K562 (cell line): Measurements from ENCODE around the gene NRIP2. TPM values are rescaled to one million over a fixed set of nuclear protein-coding genes. Genes with fewer than 3 reads are reported as not detected.

Experiments
- ATAC-seq: fragments of 200-7000 bp; cut with Tn5 transposase; 3 replicates; pipeline ENCODE4 v1.9.1; 2020; ENCODE audit warnings: moderate library complexity
- BruUV-seq: library from RNA; stranded (reverse); fragments of 400-500 nt; replicated peaks from 2 replicates; lab custom pipeline; 2021; lab: Mats Ljungman, UMichigan
- CTCF ChIA-PET: fragments of 300-600 bp; formaldehyde crosslinking; extraction: SDS; loops from one replicate; lab custom pipeline; 2021; ENCODE audit warnings: low intra/inter-chr PET ratio; lab: Yijun Ruan, JAX
- POLR2A ChIA-PET: fragments of 300-600, 350-650 bp; sonication (Branson Sonifier 250); formaldehyde crosslinking; extraction: SDS; loops from one replicate; lab custom pipeline; 2021; ENCODE audit warnings: antibody characterized with exemption, inconsistent platforms; lab: Yijun Ruan, JAX
- DNase-seq, 4 experiments: peaks; one replicate each; pipeline versions ENCODE4 v3.0.0 to v3.0.0-alpha.2; 2011 to 2018; ENCODE audit warnings: low spot score in 3 of 4, mixed read lengths in 3 of 4; ENCODE audit errors: extremely low read depth in 1 of 4
- FAIRE-seq: peaks from 2 replicates; lab custom pipeline; 2011; peaks lifted over from hg19 to GRCh38; lab: Jason Lieb, UNC
- H2AFZ ChIP-seq: 2 replicates; pipeline ENCODE4 v1.6.0; 2011; ENCODE audit warnings: low read depth, low read length, control low read depth, inconsistent platforms
- H3K27ac ChIP-seq: fragments of 200-600 bp; 3 replicates; pipeline ENCODE4 v1.8.0; 2011; ENCODE audit warnings: low read depth, mild to moderate bottlenecking, control low read depth, inconsistent platforms, low read length, moderate library complexity, mixed read lengths; ENCODE audit errors: extremely low read depth
- H3K27me3 ChIP-seq, 2 experiments: fragments of 300-600 bp in 1 of 2; 2 replicates in 1 of 2; 3 replicates in 1 of 2; pipeline versions ENCODE4 v1.6.0 to v1.8.0; 2011; ENCODE audit warnings: inconsistent platforms in 2 of 2, low read length in 2 of 2, mild to moderate bottlenecking in 1 of 2, mixed read lengths in 1 of 2, moderate library complexity in 1 of 2; ENCODE audit not compliant: control insufficient read depth in 2 of 2, insufficient read depth in 2 of 2
- H3K36me3 ChIP-seq: fragments of 300-600 bp; 3 replicates; pipeline ENCODE4 v1.8.0; 2011; ENCODE audit warnings: mild to moderate bottlenecking, low read length, inconsistent platforms; ENCODE audit not compliant: control insufficient read depth, insufficient read depth
- H3K4me1 ChIP-seq, 2 experiments: fragments of 200-600 bp in 1 of 2; replicated peaks in 1 of 2; 2 replicates in 1 of 2; 3 replicates in 1 of 2; pipeline versions ENCODE4 v1.5.1 to v1.8.0; 2011; ENCODE audit warnings: inconsistent platforms in 2 of 2, low read length in 2 of 2, mild to moderate bottlenecking in 1 of 2, mixed read lengths in 1 of 2, moderate library complexity in 1 of 2; ENCODE audit not compliant: control insufficient read depth in 2 of 2, insufficient read depth in 2 of 2
- H3K4me2 ChIP-seq: 2 replicates; pipeline ENCODE4 v1.6.1; 2011; ENCODE audit warnings: low read length, control low read depth, inconsistent platforms, mixed read lengths; ENCODE audit not compliant: insufficient read depth
- H3K4me3 ChIP-seq: fragments of 200-600 bp; sonication (generic), shearing (Covaris generic); 2 replicates; pipeline ENCODE4 v1.5.1; 2016; ENCODE audit warnings: control low read depth, inconsistent platforms
- H3K79me2 ChIP-seq: fragments of 200-600 bp; 3 replicates; pipeline ENCODE4 v1.8.0; 2011; ENCODE audit warnings: low read length, inconsistent platforms; ENCODE audit not compliant: control insufficient read depth, insufficient read depth
- H3K9ac ChIP-seq, 2 experiments: 2 replicates each; pipeline versions ENCODE4 v1.6.0 to v1.6.1; 2011; ENCODE audit warnings: low read depth in 2 of 2, low read length in 2 of 2, control low read depth in 1 of 2, inconsistent platforms in 1 of 2, mild to moderate bottlenecking in 1 of 2, mixed read lengths in 1 of 2; ENCODE audit not compliant: insufficient read depth in 1 of 2
- H3K9me1 ChIP-seq: one replicate; pipeline ENCODE4 v1.6.0; 2011; ENCODE audit warnings: inconsistent platforms, mild to moderate bottlenecking, low read length, moderate library complexity; ENCODE audit not compliant: control insufficient read depth, insufficient read depth
- H3K9me3 ChIP-seq: replicated peaks from 2 replicates; pipeline ENCODE4 v1.5.1; 2011; ENCODE audit warnings: low read depth, low read length, inconsistent platforms; ENCODE audit not compliant: control insufficient read depth, insufficient read depth
- H4K20me1 ChIP-seq: replicated peaks from 2 replicates; pipeline ENCODE4 v1.6.1; 2011; ENCODE audit warnings: low read length, inconsistent platforms, mixed read lengths; ENCODE audit not compliant: control insufficient read depth, insufficient read depth
- ARNT ChIP-seq, 2 experiments: fragments of 450-650 bp; IDR thresholded peaks; 2 replicates each; pipeline ENCODE4 v1.6.1; 2016; ENCODE audit warnings: mild to moderate bottlenecking in 1 of 2
- CAMTA2 ChIP-seq: fragments of 250-450 bp; sonication (Bioruptor Pico); conservative IDR thresholded peaks from 2 replicates; pipeline ENCODE4 v1.5.1; 2022
- CCNT2 ChIP-seq: IDR thresholded peaks from 2 replicates; pipeline ENCODE4 v1.6.1; 2011; ENCODE audit warnings: borderline replicate concordance, low read depth, mild to moderate bottlenecking, moderate library complexity, mixed read lengths, low read length; ENCODE audit not compliant: insufficient read length; ENCODE audit errors: extremely low read depth
- CHD4 ChIP-seq: fragments of 200-600 bp; sonication (generic); IDR thresholded peaks from 3 replicates; pipeline ENCODE4 v1.6.1; 2012; ENCODE audit warnings: low read depth, mild to moderate bottlenecking, mixed read lengths, low read length, inconsistent platforms; ENCODE audit not compliant: insufficient read depth, insufficient replicate concordance, poor library complexity, severe bottlenecking
- COPS2 ChIP-seq: fragments of 450-650 bp; conservative IDR thresholded peaks from 2 replicates; pipeline ENCODE4 v1.6.1; 2016; ENCODE audit warnings: mild to moderate bottlenecking, moderate library complexity
- FOXK1 ChIP-seq: sonication (generic); formaldehyde crosslinking; IDR thresholded peaks from 2 replicates; pipeline ENCODE4 v1.8.0; 2022; ENCODE audit warnings: missing genetic modification reagents, mild to moderate bottlenecking, borderline replicate concordance
- GATA2 ChIP-seq: sonication (generic); formaldehyde crosslinking; IDR thresholded peaks from 2 replicates; pipeline ENCODE4 v1.4.0; 2020; ENCODE audit warnings: mild to moderate bottlenecking, missing genetic modification reagents
- HCFC1 ChIP-seq: IDR thresholded peaks from 2 replicates; pipeline ENCODE4 v1.6.1; 2012; ENCODE audit warnings: low read depth, low read length, improper control_type of control experiment
- HOXB6 ChIP-seq: fragments of 250-450 bp; sonication (Bioruptor Pico); IDR thresholded peaks from 2 replicates; pipeline ENCODE4 v1.5.1; 2022; ENCODE audit warnings: mild to moderate bottlenecking, borderline replicate concordance
- MAFG ChIP-seq: fragments of 450-650 bp; conservative IDR thresholded peaks from 2 replicates; pipeline ENCODE4 v1.6.1; 2016; ENCODE audit warnings: missing genetic modification characterization, missing compliant biosample characterization
- OTX1 ChIP-seq: fragments of 450-650 bp; formaldehyde crosslinking; IDR thresholded peaks from 2 replicates; pipeline ENCODE4 v1.4.0; 2022; ENCODE audit warnings: mild to moderate bottlenecking
- PML ChIP-seq: IDR thresholded peaks from 2 replicates; pipeline ENCODE4 v1.6.1; 2012; ENCODE audit warnings: low read length, inconsistent platforms
- SP1 ChIP-seq: sonication (generic); formaldehyde crosslinking; IDR thresholded peaks from 2 replicates; pipeline ENCODE4 v1.8.1; 2022; ENCODE audit warnings: mild to moderate bottlenecking, missing genetic modification reagents
- THAP12 ChIP-seq: fragments of 250-450 bp; sonication (Bioruptor Pico); IDR thresholded peaks from 2 replicates; pipeline ENCODE4 v1.9.0; 2021; ENCODE audit warnings: mild to moderate bottlenecking, inconsistent platforms
- ZNF41 ChIP-seq: fragments of 250-450 bp; sonication (Bioruptor Pico); conservative IDR thresholded peaks from 2 replicates; pipeline ENCODE4 v1.4.0; 2020; ENCODE audit warnings: mild to moderate bottlenecking
- WGBS: fragments of 100-300 bp; shearing (Covaris generic); methylation state at CpG from one replicate; pipeline ENCODE4 v1.1.6; 2016; ENCODE audit warnings: low coverage, mixed read lengths; ENCODE audit not compliant: insufficient coverage; ENCODE audit errors: missing lambda C conversion rate; 5-methylcytosine and 5-hydroxymethylcytosine counted together
- in situ Hi-C: fragments of 300-500 bp; cut with MboI; formaldehyde crosslinking; loops from 4 replicates; pipeline ENCODE4 v1.15.0; 2018; ENCODE audit warnings: inconsistent platforms, mixed read lengths
- intact Hi-C: fragments of 100-400 bp; cut with micrococcal nuclease; formaldehyde crosslinking; loops from 2 replicates; pipeline ENCODE4 v1.14.2; 2022
- polyA plus RNA-seq, 8 experiments: library from polyadenylated mRNA; depleted of rRNA in 4 of 8; stranded (reverse) in 5 of 8; unstranded in 3 of 8; fragments of >200 nt; fragmentation: Nextera tagmentation in 2 of 8; fragmentation: Illumina TruSeq in 1 of 8; extraction: Ambion mirVana in 2 of 8; extraction: Trizol in 1 of 8; gene quantifications; 2 replicates each; pipeline versions ENCODE4 v1.2.1 to v1.2.3, GENCODE V29; 2011 to 2014; ENCODE audit warnings: inconsistent platforms in 1 of 8, missing spikeins in 1 of 8
- total RNA-seq, 7 experiments: library from RNA; depleted of rRNA in 6 of 7; stranded (reverse); fragments of >200 nt in 6 of 7; fragmentation: Illumina TruSeq in 2 of 7; extraction: Trizol in 2 of 7; gene quantifications; 2 replicates each; pipeline versions ENCODE4 v1.2.1 to v1.2.3, GENCODE V29; 2011 to 2021; ENCODE audit warnings: low replicate concordance in 1 of 7
- TF ChIP-seq, protein P1 (sequence below): sonication (generic); formaldehyde crosslinking; IDR thresholded peaks from 2 replicates; pipeline ENCODE4 v1.8.1; 2023; ENCODE audit warnings: mild to moderate bottlenecking, missing genetic modification reagents
- TF ChIP-seq, protein P2 (sequence below): sonication (generic); formaldehyde crosslinking; IDR thresholded peaks from 2 replicates; pipeline ENCODE4 v1.8.0; 2022; ENCODE audit warnings: mild to moderate bottlenecking, missing genetic modification reagents

Gene NRIP2
- total and polyA plus RNA-seq, 9 of the 15 experiments (the other 6 are each of a cell fraction or from before 2014, with no cell fraction given): 0.07 to 0.10 TPM; not detected in 7

DNA sequence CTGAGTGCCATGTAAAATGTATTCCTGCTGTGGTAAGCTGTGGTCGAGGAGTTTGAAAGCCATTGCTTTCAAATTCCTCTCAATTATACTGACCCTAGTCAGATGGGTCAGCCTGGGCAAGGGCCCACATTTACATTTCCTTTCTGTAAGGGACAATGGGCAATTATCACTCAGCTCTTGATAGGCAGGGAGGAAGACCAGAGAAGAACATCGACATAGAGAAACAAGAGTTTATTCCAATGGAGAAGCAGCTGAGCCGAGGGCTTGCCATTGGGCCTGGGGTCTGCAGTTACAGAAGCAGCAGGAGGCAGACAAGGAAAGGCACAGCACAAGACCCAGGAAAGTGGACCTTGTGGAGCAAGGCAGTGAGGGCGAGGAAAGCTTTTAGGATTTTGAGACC, 9.7 kb downstream of the NRIP2 start:
- no peak overlapping the region for H3K27ac ChIP-seq
- no peaks in the 10 kb centered on the region for H3K9me1 ChIP-seq
- ATAC-seq (no peak), DNase-seq (no peak), FAIRE-seq (no peak)
- H3K4me1 ChIP-seq: no peaks in the 10 kb centered on the region
- WGBS: 84% methylated on average over 4 of the region's 4 CpGs
- H3K36me3 ChIP-seq: peaks cover 65% of the 10 kb centered on the region; the same call in 1 of the 3 replicates
- H3K4me2 ChIP-seq: no peak overlapping the region
- BruUV-seq: no TSS peak
- H3K4me3 ChIP-seq: no peak overlapping the region
- CTCF ChIA-PET: no interaction called here
- no peak overlapping the region for H2AFZ ChIP-seq
- H3K79me2 ChIP-seq: no peaks in the 10 kb centered on the region
- POLR2A ChIA-PET: interaction anchor here (0.6 kb wide), 1 partner anchor 74 kb away, joined by 3 read pairs; no protein-coding TSS in a partner anchor
- H4K20me1 ChIP-seq: no peaks in the 10 kb centered on the region
- no peaks in the 10 kb centered on the region for H3K27me3 ChIP-seq
- in situ Hi-C loops: no loop called here
- no peaks in the 10 kb centered on the region for H3K9me3 ChIP-seq
- H3K9ac ChIP-seq: no peak overlapping the region
- intact Hi-C loops: no loop called here
- TF ChIP-seq FOXK1 (CRISPR knock-in tag) (no peak), COPS2 (no peak), ARNT (IDR thresholded peaks at IDR 0.05) (no peak), MAFG (tag) (no peak), GATA2 (no peak), OTX1 (CRISPR knock-in tag) (no peak), THAP12 (CRISPR knock-in tag) (no peak), SP1 (CRISPR knock-in tag) (no peak), CHD4 (no peak), HCFC1 (no peak), ZNF41 (CRISPR knock-in tag) (no peak), PML (no peak), CAMTA2 (CRISPR knock-in tag) (no peak), HOXB6 (CRISPR knock-in tag) (no peak), CCNT2 (no peak)
- TF ChIP-seq, protein P1, sequence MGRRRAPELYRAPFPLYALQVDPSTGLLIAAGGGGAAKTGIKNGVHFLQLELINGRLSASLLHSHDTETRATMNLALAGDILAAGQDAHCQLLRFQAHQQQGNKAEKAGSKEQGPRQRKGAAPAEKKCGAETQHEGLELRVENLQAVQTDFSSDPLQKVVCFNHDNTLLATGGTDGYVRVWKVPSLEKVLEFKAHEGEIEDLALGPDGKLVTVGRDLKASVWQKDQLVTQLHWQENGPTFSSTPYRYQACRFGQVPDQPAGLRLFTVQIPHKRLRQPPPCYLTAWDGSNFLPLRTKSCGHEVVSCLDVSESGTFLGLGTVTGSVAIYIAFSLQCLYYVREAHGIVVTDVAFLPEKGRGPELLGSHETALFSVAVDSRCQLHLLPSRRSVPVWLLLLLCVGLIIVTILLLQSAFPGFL: no peak
- TF ChIP-seq, protein P2, sequence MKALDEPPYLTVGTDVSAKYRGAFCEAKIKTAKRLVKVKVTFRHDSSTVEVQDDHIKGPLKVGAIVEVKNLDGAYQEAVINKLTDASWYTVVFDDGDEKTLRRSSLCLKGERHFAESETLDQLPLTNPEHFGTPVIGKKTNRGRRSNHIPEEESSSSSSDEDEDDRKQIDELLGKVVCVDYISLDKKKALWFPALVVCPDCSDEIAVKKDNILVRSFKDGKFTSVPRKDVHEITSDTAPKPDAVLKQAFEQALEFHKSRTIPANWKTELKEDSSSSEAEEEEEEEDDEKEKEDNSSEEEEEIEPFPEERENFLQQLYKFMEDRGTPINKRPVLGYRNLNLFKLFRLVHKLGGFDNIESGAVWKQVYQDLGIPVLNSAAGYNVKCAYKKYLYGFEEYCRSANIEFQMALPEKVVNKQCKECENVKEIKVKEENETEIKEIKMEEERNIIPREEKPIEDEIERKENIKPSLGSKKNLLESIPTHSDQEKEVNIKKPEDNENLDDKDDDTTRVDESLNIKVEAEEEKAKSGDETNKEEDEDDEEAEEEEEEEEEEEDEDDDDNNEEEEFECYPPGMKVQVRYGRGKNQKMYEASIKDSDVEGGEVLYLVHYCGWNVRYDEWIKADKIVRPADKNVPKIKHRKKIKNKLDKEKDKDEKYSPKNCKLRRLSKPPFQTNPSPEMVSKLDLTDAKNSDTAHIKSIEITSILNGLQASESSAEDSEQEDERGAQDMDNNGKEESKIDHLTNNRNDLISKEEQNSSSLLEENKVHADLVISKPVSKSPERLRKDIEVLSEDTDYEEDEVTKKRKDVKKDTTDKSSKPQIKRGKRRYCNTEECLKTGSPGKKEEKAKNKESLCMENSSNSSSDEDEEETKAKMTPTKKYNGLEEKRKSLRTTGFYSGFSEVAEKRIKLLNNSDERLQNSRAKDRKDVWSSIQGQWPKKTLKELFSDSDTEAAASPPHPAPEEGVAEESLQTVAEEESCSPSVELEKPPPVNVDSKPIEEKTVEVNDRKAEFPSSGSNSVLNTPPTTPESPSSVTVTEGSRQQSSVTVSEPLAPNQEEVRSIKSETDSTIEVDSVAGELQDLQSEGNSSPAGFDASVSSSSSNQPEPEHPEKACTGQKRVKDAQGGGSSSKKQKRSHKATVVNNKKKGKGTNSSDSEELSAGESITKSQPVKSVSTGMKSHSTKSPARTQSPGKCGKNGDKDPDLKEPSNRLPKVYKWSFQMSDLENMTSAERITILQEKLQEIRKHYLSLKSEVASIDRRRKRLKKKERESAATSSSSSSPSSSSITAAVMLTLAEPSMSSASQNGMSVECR: no peak
